Measurements from ENCODE around the gene NIPSNAP3A.

NIPSNAP3A gene

GRCh38 chr9:104774831-104775573 is 27.5 kb downstream of the NIPSNAP3A start:
- no peak for DNase-seq (ENCODE audit: low spot score)

DNA sequence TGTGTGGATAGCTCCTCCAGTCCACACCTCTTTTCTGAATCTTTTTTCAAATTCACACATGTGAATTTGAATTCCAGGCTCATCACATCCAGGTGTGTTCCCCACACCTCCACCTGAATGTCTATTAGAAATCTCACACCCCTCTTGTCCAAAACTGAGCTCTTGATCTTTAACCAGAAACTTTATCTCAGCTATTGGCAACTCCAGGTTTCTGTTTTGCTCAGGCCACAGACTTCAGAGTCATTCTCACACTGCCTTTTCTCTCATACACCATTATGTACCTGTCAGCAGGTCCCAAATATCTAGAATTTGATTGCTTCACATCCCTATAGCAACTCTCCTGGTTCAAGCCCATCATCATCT is 28.1 kb downstream of the NIPSNAP3A start:
- no peak for DNase-seq (ENCODE audit: low spot score)

DNA sequence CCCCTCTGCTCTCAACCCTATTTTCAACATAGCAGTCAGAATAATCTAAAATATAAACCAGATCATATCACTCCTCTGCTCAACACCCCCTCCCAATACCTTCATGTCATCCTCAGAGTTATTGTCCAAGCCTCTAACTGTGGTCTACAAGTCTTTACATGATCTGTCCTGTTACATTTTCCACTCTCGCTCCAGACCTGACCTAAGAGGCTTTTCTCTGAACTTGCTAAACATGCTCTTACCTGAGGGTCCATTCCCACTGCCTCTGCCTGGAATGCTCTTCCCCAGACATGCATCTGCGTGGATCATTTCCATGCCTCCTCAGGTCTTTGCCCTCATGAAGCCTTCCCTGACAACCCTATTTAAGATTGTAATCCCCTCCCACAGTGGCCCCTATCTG is 28.5 kb downstream of the NIPSNAP3A start:
- no peak for DNase-seq (ENCODE audit: low spot score)

- no peak for DNase-seq (ENCODE audit: low spot score)
These were observed 29.3 kb downstream of the NIPSNAP3A start for GRCh38 chr9:104776797-104777196.

DNA sequence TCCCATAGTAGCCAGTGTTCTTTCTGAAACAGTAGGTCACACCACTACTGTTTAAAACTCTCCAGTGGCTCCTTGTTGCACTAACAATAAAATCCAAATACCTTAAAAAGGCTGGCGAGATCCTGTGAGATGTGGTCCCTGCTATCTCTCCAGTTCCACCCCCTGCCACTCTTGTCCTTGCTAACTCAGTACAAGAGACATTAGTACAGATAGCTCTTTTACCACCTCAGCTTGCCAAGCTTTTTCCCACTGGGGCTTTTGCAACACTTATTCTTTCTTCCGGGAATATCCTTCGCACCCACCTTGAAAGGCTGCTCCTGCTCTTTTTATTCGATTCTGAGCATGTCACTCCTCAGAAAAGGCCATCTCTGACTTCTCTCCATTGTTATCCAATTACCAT is 31.3 kb downstream of the NIPSNAP3A start:
- no peak for DNase-seq (ENCODE audit: low spot score)

GRCh38 chr9:104779334-104779733 is 31.9 kb downstream of the NIPSNAP3A start:
- no peak for DNase-seq (ENCODE audit: low spot score)

DNA sequence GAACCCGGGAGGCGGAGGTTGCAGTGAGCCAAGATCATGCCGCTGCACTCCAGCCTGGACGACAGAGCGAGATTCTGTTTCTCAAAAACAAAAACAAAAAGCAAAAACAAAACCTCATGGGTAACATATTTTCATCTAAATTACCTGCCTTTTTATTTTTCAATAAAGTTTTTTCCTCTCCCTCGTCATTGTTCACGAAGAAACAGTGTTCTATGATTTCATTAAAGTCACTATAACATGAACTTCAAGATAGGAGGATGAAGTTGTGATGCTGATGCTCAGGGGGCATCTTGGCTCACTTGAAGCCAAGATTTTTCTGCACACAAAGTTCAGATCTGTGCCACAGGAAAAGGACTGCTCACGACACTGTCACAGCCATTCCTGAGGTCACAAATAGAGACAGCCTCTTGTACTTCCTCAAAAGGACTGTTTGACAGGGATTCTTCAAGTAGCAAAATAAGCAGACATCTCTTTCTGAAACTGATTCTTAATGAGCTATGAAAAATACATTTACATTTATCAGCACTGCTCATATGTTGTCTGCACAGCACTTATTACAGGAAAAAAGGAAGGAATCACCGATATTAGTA is 32.6 kb downstream of the NIPSNAP3A start:
- no peak for DNase-seq (ENCODE audit: low spot score)

DNA sequence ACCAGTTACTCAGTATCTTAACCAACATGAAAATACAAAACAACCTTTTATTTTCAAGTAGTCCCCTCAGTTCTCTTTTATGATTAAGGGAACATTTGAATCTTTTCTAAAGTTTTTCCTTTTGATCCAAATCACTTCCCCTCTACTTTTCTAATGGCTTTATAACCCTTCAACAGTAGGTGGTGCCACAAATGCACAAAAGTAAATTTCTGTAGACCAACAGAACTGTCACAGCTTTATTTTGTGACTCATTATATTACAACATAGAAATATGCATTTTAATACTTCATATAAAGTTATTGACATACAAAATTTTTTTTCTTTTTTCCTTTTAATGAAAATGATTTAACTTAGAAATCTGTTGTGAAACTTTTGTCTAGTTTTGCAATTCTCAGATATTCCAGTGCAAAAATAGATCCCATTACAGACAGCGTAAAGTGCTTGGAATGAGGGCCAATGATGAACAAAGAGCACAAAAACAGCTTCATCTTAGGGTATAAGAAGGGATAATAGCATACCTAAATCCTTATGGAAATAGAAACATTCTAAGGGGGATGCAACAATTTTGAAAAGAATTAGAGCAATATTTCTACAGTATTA is 33.4 kb downstream of the NIPSNAP3A start:
- DNase-seq (ENCODE audit: low spot score): no peak

GRCh38 chr9:104783588-104783987 is 36.1 kb downstream of the NIPSNAP3A start:
- DNase-seq (ENCODE audit: low spot score): no peak

DNA sequence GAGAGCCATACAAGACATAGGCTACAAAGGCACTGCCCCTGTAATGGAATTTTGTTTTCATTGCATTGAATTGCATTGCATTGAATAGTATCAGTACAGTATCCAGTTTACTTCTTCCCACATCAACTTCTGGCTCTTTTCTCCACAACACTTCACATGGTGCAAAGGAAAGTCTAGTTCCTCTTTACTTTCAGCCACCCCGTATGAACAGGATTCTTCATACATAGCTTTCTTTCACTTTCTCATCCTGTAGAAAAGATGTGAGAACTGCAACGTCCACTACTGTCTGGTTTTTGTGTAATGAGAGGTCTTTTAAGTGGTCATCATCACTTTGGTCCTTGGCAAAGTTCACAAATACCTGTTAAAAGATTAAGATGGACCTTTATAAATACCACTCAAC is 36.6 kb downstream of the NIPSNAP3A start:
- no peak for DNase-seq (ENCODE audit: low spot score)

- DNase-seq (ENCODE audit: low spot score): no peak
These were observed 38.8 kb downstream of the NIPSNAP3A start for GRCh38 chr9:104786293-104786692.

- no peak for DNase-seq (ENCODE audit: low spot score)
These were observed 40.0 kb downstream of the NIPSNAP3A start for GRCh38 chr9:104787306-104788015.

- DNase-seq (ENCODE audit: low spot score): no peak
These were observed 40.8 kb downstream of the NIPSNAP3A start for GRCh38 chr9:104788251-104788650.

- no peak for DNase-seq (ENCODE audit: low spot score)
These were observed 46.6 kb downstream of the NIPSNAP3A start for GRCh38 chr9:104794070-104794469.

- no peak for DNase-seq (ENCODE audit: low spot score)
These were observed 47.6 kb downstream of the NIPSNAP3A start for GRCh38 chr9:104795082-104795481.

DNA sequence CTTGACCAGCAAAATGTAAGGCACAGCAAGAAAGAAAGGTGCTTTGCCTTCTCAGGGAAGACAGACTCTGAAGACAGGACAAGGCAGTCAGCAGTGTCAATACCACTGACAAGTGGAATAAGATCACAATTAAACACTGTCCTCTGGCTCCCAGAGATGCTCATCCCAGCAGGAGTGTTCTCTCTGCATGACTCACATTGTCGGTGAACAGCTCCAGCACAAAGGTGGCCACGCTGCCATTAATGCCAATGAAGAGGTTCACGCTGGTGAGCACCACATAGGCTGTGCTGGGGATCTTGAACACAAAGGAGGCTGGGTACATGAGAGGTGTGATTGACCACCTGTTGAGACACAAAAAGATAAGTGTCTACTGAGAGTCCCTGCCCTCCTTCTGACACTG is 48.4 kb downstream of the NIPSNAP3A start:
- no peak for DNase-seq (ENCODE audit: low spot score)

GRCh38 chr9:104798209-104798995 is 50.9 kb downstream of the NIPSNAP3A start:
- DNase-seq (ENCODE audit: low spot score): no peak

GRCh38 chr9:104800068-104800785 is 52.7 kb downstream of the NIPSNAP3A start:
- no peak for DNase-seq (ENCODE audit: low spot score)

DNA sequence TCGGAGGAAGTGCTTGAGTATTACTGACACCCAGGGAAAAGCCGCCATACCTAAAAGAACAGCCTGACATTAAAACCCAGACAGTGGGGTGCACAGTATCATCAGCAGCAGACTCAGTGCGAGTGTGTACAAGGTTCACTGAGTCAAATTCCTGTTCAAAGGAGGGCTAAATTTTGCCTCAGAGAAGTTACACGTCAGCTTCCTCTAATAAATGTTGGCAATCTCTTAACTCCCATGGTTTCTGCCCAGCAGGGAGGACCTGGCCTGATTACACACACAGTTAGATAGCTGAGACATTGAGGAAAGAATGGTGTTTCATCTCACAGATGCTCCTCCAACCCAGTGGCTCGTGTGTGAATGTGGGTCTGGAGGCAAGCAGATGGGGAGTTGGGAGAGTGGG is 54.6 kb downstream of the NIPSNAP3A start:
- no peak for DNase-seq (ENCODE audit: low spot score)

GRCh38 chr9:104802906-104803305 is 55.4 kb downstream of the NIPSNAP3A start:
- no peak for DNase-seq (ENCODE audit: low spot score)

- no peak for DNase-seq (ENCODE audit: low spot score)
These were observed 58.0 kb downstream of the NIPSNAP3A start for GRCh38 chr9:104805441-104805840.

Measured in putamen (tissue), 1 donor.